GM23338 (cell line): ENCODE measurements around the gene CASP10. TPM values are rescaled to one million over a fixed set of nuclear protein-coding genes. Genes with fewer than 3 reads are reported as not detected.

Experiments
- ATAC-seq: fragments of 200-7000 bp; cut with Tn5 transposase; 3 replicates; pipeline ENCODE4 v1.9.1; 2020
- DNase-seq: peaks from one replicate; pipeline ENCODE4 v3.0.0-alpha.2; 2015; ENCODE audit warnings: low spot score
- H2AFZ ChIP-seq: fragments of 200-600 bp; sonication (generic); 2 replicates; pipeline ENCODE4 v1.8.0; 2016; ENCODE audit warnings: antibody characterized with exemption, mild to moderate bottlenecking, moderate library complexity
- H3F3A ChIP-seq: fragments of 200-600 bp; sonication (generic); replicated peaks from 2 replicates; pipeline ENCODE4 v1.8.0; 2017; ENCODE audit warnings: antibody characterized with exemption, mixed run types, low read depth
- H3K27ac ChIP-seq: fragments of 200-600 bp; sonication (generic); 2 replicates; pipeline ENCODE4 v1.6.1; 2016; ENCODE audit warnings: low read depth
- H3K27me3 ChIP-seq: fragments of 200-600 bp; sonication (generic); 2 replicates; pipeline ENCODE4 v1.8.0; 2016; ENCODE audit warnings: mild to moderate bottlenecking, mixed run types, moderate library complexity; ENCODE audit not compliant: insufficient read depth
- H3K36me3 ChIP-seq: fragments of 200-600 bp; sonication (generic); 2 replicates; pipeline ENCODE4 v1.8.0; 2016; ENCODE audit warnings: mild to moderate bottlenecking; ENCODE audit not compliant: insufficient read depth
- H3K4me1 ChIP-seq: fragments of 200-600 bp; sonication (generic); 2 replicates; pipeline ENCODE4 v1.8.0; 2016; ENCODE audit warnings: mild to moderate bottlenecking, moderate library complexity; ENCODE audit not compliant: insufficient read depth
- H3K4me2 ChIP-seq: fragments of 200-600 bp; sonication (generic); 2 replicates; pipeline ENCODE4 v1.7.1; 2017; ENCODE audit warnings: mixed run types
- H3K4me3 ChIP-seq: fragments of 200-600 bp; sonication (generic); 2 replicates; pipeline ENCODE4 v1.6.1; 2016; ENCODE audit warnings: mixed run types
- H3K79me2 ChIP-seq: fragments of 200-600 bp; sonication (generic); replicated peaks from 2 replicates; pipeline ENCODE4 v1.8.0; 2017; ENCODE audit warnings: mild to moderate bottlenecking; ENCODE audit not compliant: insufficient read depth
- H3K9me2 ChIP-seq: fragments of 200-600 bp; sonication (generic); 2 replicates; pipeline ENCODE4 v1.8.0; 2017; ENCODE audit not compliant: insufficient read depth
- H4K20me1 ChIP-seq: fragments of 200-600 bp; sonication (generic); replicated peaks from 2 replicates; pipeline ENCODE4 v1.8.0; 2017; ENCODE audit warnings: mild to moderate bottlenecking; ENCODE audit not compliant: insufficient read depth
- H3K27ac Mint-ChIP-seq: 2 replicates; pipeline ENCODE4 v1.8.0; 2020; ENCODE audit warnings: inconsistent platforms, mild to moderate bottlenecking, moderate library complexity, mixed read lengths
- H3K27me3 Mint-ChIP-seq: 3 replicates; pipeline ENCODE4 v1.8.0; 2022; ENCODE audit warnings: low read depth, mild to moderate bottlenecking, moderate library complexity, mixed read lengths, inconsistent platforms; ENCODE audit not compliant: insufficient read depth, poor library complexity
- H3K36me3 Mint-ChIP-seq: 3 replicates; pipeline ENCODE4 v1.8.0; 2021; ENCODE audit warnings: low read depth, mild to moderate bottlenecking, inconsistent platforms, moderate library complexity, mixed read lengths
- H3K4me1 Mint-ChIP-seq: 3 replicates; pipeline ENCODE4 v1.8.0; 2020; ENCODE audit warnings: mild to moderate bottlenecking, inconsistent platforms, mixed read lengths
- H3K4me3 Mint-ChIP-seq: 3 replicates; pipeline ENCODE4 v1.8.0; 2021; ENCODE audit warnings: moderate library complexity, mild to moderate bottlenecking, inconsistent platforms, mixed read lengths
- H3K9me3 Mint-ChIP-seq: 3 replicates; pipeline ENCODE4 v1.8.0; 2020; ENCODE audit warnings: moderate library complexity, mild to moderate bottlenecking, inconsistent platforms, mixed read lengths
- CREB1 ChIP-seq: fragments of 250-450 bp; sonication (Bioruptor Pico); IDR thresholded peaks from 2 replicates; pipeline ENCODE4 v1.5.0; 2020; ENCODE audit warnings: low read depth, mild to moderate bottlenecking, moderate library complexity
- CTCF ChIP-seq, 2 experiments: fragments of 200-600 bp in 1 of 2; sonication (generic) in 1 of 2; conservative IDR thresholded peaks; 2 replicates each; pipeline versions ENCODE4 v1.5.1 to v1.6.1; 2016 to 2017; ENCODE audit warnings: antibody characterized with exemption in 2 of 2, low read depth in 2 of 2, mild to moderate bottlenecking in 2 of 2, moderate library complexity in 1 of 2
- EZH2 ChIP-seq: fragments of 200-600 bp; sonication (generic); IDR thresholded peaks from one replicate; pipeline ENCODE4 v1.8.0; 2017; ENCODE audit warnings: antibody characterized with exemption, mild to moderate bottlenecking, low read depth; ENCODE audit not compliant: unreplicated experiment
- EZH2phosphoT487 ChIP-seq: fragments of 200-600 bp; sonication (generic); IDR thresholded peaks from one replicate; pipeline ENCODE4 v1.8.1; 2018; ENCODE audit warnings: antibody characterized with exemption; ENCODE audit not compliant: unreplicated experiment
- JUNB ChIP-seq: IDR thresholded peaks from one replicate; pipeline ENCODE4 v1.6.1; 2016; ENCODE audit warnings: antibody characterized with exemption; ENCODE audit not compliant: unreplicated experiment
- NANOG ChIP-seq: IDR thresholded peaks from 2 replicates; pipeline ENCODE4 v1.6.1; 2016; ENCODE audit warnings: antibody characterized with exemption, borderline replicate concordance
- POLR2AphosphoS5 ChIP-seq: IDR thresholded peaks from 2 replicates; pipeline ENCODE4 v1.6.1; 2016; ENCODE audit warnings: antibody characterized with exemption, low read depth
- STAT1 ChIP-seq: IDR thresholded peaks from one replicate; pipeline ENCODE4 v1.6.1; 2016; ENCODE audit warnings: antibody characterized with exemption; ENCODE audit not compliant: unreplicated experiment
- ZNF114 ChIP-seq: fragments of 250-450 bp; sonication (Bioruptor Pico); IDR thresholded peaks from 2 replicates; pipeline ENCODE4 v1.5.0; 2020; ENCODE audit warnings: mild to moderate bottlenecking, moderate library complexity
- ZNF331 ChIP-seq: fragments of 250-450 bp; sonication (Bioruptor Pico); IDR thresholded peaks from 2 replicates; pipeline ENCODE4 v1.5.0; 2020; ENCODE audit warnings: low read depth, mild to moderate bottlenecking, moderate library complexity
- polyA plus RNA-seq: library from polyadenylated mRNA; unstranded; fragments of >200 nt; fragmentation: Nextera tagmentation; extraction: Ambion mirVana; gene quantifications from 2 replicates; pipeline ENCODE4 v1.2.1, GENCODE V29; 2016
- total RNA-seq: library from RNA; depleted of rRNA; stranded (reverse); fragments of >200 nt; shearing (Covaris generic); gene quantifications from 2 replicates; pipeline ENCODE4 v1.2.3, GENCODE V29; 2014
- TF ChIP-seq, protein P1 (sequence below): IDR thresholded peaks from 2 replicates; pipeline ENCODE4 v1.6.1; 2016; ENCODE audit warnings: antibody characterized with exemption
- TF ChIP-seq, protein P2 (sequence below): IDR thresholded peaks from one replicate; pipeline ENCODE4 v1.6.1; 2018; ENCODE audit warnings: antibody characterized with exemption; ENCODE audit not compliant: unreplicated experiment
- TF ChIP-seq, protein P3 (sequence below): fragments of 250-450 bp; sonication (Bioruptor Pico); IDR thresholded peaks from 2 replicates; pipeline ENCODE4 v1.5.0; 2020; ENCODE audit warnings: mild to moderate bottlenecking, moderate library complexity

CASP10 gene
- total and polyA plus RNA-seq, 2 experiments from 2014 or later: 1.9 to 3.5 TPM

DNA sequence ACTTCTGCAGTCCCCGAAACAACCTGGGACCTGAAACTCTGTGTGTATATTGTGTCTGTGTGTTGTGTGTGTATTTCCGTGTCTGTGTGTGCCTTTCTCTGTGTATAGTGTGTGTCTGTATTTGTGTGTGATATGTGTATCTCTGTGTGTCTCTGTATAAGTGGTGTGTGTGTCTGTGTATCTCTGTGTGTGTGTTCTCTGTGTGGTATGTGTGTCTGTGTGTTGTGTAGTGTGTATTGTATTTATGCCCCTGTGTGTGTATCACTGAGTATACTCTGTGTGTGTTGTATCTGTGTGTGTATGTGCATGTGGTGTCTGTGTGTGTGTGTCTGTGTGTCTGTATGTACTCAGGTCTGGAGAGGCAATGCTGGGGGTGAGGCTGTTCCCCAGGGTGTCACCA, 89.0 kb downstream of the CASP10 start:
- ATAC-seq: no peak
- H3K4me1 Mint-ChIP-seq: no peaks in the 10 kb centered on the region
- Histone ChIP-seq H3K4me1 (no peaks in the 10 kb centered on the region), H4K20me1 (no peaks in the 10 kb centered on the region), H3K27ac (no peak overlapping the region), H3K27me3 (no peaks in the 10 kb centered on the region), H3K9me2 (no peaks in the 10 kb centered on the region), H3F3A (no peaks in the 10 kb centered on the region), H3K4me3 (no peak overlapping the region), H3K4me2 (no peak overlapping the region), H3K79me2 (no peaks in the 10 kb centered on the region), H2AFZ (no peak overlapping the region), H3K36me3 (no peaks in the 10 kb centered on the region)
- no peaks in the 10 kb centered on the region; the same call in 2 of the 3 replicates for H3K9me3 Mint-ChIP-seq
- H3K27ac Mint-ChIP-seq: no peak overlapping the region
- no peak overlapping the region for H3K4me3 Mint-ChIP-seq
- no peak for DNase-seq
- TF ChIP-seq ZNF331 (CRISPR knock-in tag) (no peak), EZH2 (no peak), CREB1 (CRISPR knock-in tag) (no peak), NANOG (no peak), ZNF114 (no peak), POLR2AphosphoS5 (no peak), CTCF (conservative IDR thresholded peaks at IDR 0.05; ENCODE audit: low read depth in 2 of 2) (no peak), JUNB (no peak), STAT1 (no peak), EZH2phosphoT487 (no peak)
- TF ChIP-seq, protein P1, sequence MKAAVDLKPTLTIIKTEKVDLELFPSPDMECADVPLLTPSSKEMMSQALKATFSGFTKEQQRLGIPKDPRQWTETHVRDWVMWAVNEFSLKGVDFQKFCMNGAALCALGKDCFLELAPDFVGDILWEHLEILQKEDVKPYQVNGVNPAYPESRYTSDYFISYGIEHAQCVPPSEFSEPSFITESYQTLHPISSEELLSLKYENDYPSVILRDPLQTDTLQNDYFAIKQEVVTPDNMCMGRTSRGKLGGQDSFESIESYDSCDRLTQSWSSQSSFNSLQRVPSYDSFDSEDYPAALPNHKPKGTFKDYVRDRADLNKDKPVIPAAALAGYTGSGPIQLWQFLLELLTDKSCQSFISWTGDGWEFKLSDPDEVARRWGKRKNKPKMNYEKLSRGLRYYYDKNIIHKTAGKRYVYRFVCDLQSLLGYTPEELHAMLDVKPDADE: no peak
- TF ChIP-seq, protein P2, sequence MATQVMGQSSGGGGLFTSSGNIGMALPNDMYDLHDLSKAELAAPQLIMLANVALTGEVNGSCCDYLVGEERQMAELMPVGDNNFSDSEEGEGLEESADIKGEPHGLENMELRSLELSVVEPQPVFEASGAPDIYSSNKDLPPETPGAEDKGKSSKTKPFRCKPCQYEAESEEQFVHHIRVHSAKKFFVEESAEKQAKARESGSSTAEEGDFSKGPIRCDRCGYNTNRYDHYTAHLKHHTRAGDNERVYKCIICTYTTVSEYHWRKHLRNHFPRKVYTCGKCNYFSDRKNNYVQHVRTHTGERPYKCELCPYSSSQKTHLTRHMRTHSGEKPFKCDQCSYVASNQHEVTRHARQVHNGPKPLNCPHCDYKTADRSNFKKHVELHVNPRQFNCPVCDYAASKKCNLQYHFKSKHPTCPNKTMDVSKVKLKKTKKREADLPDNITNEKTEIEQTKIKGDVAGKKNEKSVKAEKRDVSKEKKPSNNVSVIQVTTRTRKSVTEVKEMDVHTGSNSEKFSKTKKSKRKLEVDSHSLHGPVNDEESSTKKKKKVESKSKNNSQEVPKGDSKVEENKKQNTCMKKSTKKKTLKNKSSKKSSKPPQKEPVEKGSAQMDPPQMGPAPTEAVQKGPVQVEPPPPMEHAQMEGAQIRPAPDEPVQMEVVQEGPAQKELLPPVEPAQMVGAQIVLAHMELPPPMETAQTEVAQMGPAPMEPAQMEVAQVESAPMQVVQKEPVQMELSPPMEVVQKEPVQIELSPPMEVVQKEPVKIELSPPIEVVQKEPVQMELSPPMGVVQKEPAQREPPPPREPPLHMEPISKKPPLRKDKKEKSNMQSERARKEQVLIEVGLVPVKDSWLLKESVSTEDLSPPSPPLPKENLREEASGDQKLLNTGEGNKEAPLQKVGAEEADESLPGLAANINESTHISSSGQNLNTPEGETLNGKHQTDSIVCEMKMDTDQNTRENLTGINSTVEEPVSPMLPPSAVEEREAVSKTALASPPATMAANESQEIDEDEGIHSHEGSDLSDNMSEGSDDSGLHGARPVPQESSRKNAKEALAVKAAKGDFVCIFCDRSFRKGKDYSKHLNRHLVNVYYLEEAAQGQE: no peak
- TF ChIP-seq, protein P3, sequence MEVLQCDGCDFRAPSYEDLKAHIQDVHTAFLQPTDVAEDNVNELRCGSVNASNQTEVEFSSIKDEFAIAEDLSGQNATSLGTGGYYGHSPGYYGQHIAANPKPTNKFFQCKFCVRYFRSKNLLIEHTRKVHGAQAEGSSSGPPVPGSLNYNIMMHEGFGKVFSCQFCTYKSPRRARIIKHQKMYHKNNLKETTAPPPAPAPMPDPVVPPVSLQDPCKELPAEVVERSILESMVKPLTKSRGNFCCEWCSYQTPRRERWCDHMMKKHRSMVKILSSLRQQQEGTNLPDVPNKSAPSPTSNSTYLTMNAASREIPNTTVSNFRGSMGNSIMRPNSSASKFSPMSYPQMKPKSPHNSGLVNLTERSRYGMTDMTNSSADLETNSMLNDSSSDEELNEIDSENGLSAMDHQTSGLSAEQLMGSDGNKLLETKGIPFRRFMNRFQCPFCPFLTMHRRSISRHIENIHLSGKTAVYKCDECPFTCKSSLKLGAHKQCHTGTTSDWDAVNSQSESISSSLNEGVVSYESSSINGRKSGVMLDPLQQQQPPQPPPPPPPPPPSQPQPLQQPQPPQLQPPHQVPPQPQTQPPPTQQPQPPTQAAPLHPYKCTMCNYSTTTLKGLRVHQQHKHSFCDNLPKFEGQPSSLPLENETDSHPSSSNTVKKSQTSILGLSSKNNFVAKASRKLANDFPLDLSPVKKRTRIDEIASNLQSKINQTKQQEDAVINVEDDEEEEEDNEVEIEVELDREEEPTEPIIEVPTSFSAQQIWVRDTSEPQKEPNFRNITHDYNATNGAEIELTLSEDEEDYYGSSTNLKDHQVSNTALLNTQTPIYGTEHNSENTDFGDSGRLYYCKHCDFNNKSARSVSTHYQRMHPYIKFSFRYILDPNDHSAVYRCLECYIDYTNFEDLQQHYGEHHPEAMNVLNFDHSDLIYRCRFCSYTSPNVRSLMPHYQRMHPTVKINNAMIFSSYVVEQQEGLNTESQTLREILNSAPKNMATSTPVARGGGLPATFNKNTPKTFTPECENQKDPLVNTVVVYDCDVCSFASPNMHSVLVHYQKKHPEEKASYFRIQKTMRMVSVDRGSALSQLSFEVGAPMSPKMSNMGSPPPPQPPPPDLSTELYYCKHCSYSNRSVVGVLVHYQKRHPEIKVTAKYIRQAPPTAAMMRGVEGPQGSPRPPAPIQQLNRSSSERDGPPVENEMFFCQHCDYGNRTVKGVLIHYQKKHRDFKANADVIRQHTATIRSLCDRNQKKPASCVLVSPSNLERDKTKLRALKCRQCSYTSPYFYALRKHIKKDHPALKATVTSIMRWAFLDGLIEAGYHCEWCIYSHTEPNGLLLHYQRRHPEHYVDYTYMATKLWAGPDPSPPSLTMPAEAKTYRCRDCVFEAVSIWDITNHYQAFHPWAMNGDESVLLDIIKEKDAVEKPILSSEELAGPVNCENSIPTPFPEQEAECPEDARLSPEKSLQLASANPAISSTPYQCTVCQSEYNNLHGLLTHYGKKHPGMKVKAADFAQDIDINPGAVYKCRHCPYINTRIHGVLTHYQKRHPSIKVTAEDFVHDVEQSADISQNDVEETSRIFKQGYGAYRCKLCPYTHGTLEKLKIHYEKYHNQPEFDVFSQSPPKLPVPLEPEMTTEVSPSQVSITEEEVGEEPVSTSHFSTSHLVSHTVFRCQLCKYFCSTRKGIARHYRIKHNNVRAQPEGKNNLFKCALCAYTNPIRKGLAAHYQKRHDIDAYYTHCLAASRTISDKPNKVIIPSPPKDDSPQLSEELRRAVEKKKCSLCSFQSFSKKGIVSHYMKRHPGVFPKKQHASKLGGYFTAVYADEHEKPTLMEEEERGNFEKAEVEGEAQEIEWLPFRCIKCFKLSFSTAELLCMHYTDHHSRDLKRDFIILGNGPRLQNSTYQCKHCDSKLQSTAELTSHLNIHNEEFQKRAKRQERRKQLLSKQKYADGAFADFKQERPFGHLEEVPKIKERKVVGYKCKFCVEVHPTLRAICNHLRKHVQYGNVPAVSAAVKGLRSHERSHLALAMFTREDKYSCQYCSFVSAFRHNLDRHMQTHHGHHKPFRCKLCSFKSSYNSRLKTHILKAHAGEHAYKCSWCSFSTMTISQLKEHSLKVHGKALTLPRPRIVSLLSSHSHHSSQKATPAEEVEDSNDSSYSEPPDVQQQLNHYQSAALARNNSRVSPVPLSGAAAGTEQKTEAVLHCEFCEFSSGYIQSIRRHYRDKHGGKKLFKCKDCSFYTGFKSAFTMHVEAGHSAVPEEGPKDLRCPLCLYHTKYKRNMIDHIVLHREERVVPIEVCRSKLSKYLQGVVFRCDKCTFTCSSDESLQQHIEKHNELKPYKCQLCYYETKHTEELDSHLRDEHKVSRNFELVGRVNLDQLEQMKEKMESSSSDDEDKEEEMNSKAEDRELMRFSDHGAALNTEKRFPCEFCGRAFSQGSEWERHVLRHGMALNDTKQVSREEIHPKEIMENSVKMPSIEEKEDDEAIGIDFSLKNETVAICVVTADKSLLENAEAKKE: no peak
- no peaks in the 10 kb centered on the region for H3K36me3 Mint-ChIP-seq
- H3K27me3 Mint-ChIP-seq: peaks cover 2% of the 10 kb centered on the region
